Muscle layer of colon (tissue), 2 donors: ENCODE measurements around the gene PRELID3B.
"Not testable (repeated sequence)": the region's sequence is repeated elsewhere in the genome, so short reads cannot be mapped to it uniquely, and the experiment has no call there.

ENCODE experiments used
- H3K27ac ChIP-seq: one replicate; pipeline ENCODE4 v1.7.0; 2013; ENCODE audit warnings: low read depth, mild to moderate bottlenecking, low read length, moderate library complexity
- H3K27me3 ChIP-seq, 2 donors: one replicate each; pipeline ENCODE4 v1.7.0; 2013; ENCODE audit warnings: low read length in 2 of 2, mild to moderate bottlenecking in 2 of 2; ENCODE audit not compliant: insufficient read depth in 2 of 2, control insufficient read depth in 1 of 2
- H3K36me3 ChIP-seq: one replicate; pipeline ENCODE4 v1.7.0; 2013; ENCODE audit warnings: mild to moderate bottlenecking, low read length; ENCODE audit not compliant: insufficient read depth
- H3K4me1 ChIP-seq: one replicate; pipeline ENCODE4 v1.7.0; 2013; ENCODE audit warnings: mild to moderate bottlenecking, low read length; ENCODE audit not compliant: insufficient read depth
- H3K4me3 ChIP-seq, 2 donors: one replicate each; pipeline ENCODE4 v1.7.0; 2013; ENCODE audit warnings: low read length in 2 of 2, low read depth in 1 of 2, mild to moderate bottlenecking in 1 of 2, moderate library complexity in 1 of 2
- H3K9ac ChIP-seq: one replicate; pipeline ENCODE4 v1.7.0; 2013; ENCODE audit warnings: low read length
- H3K9me3 ChIP-seq: one replicate; pipeline ENCODE4 v1.7.0; 2013; ENCODE audit warnings: mild to moderate bottlenecking, low read length
- donor health status: abdominal sarcoma.
- donor health status: Adenocarcinoma of cecum.

Gene PRELID3B

DNA sequence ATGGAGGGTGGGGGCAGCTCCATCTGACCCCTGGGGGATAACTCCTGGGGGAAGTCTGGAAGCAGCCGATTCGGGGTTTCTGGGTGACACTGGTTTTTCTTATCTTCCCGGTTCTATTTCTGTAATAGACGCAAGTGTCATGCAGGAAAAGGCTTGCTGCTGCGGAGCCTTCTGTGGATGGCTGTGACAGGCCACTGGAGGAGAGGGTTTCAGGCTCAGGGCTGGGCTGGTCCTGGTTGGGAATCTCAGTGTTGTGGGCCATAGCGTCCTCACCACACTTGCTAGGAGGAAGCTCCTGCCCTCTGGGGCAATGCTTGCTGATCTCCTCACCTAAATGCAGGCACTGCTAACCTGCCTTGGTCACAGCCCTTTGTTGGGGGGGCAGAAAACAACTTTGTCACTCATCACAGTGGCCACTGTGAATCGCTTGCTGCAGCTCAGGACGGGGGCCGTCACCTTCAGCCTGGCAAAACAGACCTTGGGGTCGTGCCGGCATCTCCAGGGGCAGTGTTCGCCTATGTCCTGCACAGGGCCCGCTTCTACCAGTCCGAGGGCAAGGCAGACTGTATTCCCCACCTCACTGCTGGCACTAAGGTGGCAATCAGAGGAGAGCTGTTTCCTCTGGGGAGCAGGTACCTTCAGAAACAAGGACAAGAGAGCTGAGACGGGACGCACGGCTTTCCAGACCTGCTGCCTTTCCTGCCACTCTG lies 27.8 kb downstream of the PRELID3B start:
- Histone ChIP-seq H3K27me3 (no peaks in the 10 kb centered on the region), H3K4me3 (no peak overlapping the region), H3K9me3 (no peaks in the 10 kb centered on the region), H3K9ac (no peak overlapping the region), H3K36me3 (no peaks in the 10 kb centered on the region), H3K4me1 (no peaks in the 10 kb centered on the region), H3K27ac (no peak overlapping the region)

DNA sequence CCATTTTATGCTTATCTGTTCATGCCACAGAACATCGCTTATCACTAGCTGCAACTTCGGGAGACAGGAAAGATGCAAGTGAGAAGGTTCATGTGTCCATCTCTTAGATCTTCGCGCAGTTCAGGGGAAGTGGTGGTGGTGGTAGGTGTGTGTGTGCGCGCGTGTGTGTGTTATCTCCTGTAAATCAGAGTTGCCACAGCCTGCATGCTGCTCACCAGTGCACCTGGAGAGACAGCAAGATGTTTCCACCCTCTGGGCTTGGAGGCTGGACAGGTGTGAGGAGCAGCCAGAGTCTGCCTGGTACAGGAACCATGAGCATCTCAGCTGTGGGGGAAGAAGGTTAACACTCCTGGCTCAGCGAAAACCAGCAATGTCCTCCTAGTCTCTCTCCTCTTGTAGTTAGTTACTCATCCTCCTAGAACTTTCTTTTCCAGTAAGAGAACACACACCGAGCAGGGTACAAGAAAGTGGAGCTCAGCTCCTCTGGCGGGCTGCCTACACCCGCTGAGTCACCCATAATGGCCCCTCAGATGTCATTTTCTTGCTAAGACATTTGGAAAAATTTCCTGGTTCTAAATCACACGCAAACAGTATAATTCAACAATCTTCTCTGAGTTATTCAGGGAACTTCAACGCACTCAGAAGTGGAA lies 28.5 kb downstream of the PRELID3B start:
- Histone ChIP-seq H3K4me3 (no peak overlapping the region), H3K27me3 (no peaks in the 10 kb centered on the region), H3K27ac (no peak overlapping the region), H3K4me1 (no peaks in the 10 kb centered on the region), H3K9me3 (no peaks in the 10 kb centered on the region), H3K36me3 (no peaks in the 10 kb centered on the region), H3K9ac (no peak overlapping the region)

DNA sequence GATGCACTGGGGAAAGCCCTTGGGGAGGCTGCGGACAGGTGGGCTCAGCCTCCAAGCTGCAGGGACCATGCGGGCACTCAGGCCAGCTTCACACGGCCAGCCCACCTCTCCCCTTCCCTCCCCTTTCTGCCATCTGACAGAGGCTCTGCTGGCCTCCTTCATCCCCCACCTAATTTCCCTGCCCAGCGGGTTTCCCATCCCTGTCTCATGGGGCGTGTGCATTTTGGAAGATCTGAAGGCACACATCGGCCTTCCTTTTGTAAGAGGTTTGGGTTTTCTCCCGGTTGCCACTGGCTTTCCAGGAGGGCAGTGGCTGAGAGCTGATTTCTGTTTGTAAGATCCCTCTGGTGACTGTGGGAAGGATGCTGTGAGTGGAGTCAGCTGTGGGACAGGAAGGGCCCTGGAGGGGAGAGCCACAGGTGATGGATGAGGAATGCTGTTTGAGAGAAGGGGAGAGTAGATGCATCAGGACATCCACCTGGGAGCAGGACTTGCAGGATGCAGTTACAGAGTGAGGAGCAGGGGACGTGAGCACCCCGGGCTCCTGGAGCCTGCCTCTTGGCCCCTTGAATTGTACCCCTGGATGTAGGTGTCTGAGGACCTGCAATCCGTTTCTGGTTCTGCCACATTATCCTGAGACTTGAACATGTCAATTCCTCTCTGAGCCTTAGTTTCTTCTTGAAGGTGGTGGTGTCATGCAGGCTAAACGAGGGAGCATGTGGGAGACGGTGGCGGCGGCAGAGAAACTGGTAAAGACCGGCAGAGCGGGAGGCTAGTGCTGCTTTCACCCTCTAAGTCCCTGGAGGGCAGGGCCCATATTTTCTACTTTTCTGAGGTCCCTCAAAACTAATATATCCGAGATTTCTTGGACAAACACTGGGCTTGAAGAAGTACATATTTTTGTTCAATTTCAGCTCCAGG lies 29.3 kb downstream of the PRELID3B start:
- H3K4me3 ChIP-seq: no peak overlapping the region
- no peaks in the 10 kb centered on the region for H3K9me3 ChIP-seq
- H3K4me1 ChIP-seq: no peaks in the 10 kb centered on the region
- no peaks in the 10 kb centered on the region for H3K27me3 ChIP-seq
- no peaks in the 10 kb centered on the region for H3K36me3 ChIP-seq
- no peak overlapping the region for H3K9ac ChIP-seq
- no peak overlapping the region for H3K27ac ChIP-seq

DNA sequence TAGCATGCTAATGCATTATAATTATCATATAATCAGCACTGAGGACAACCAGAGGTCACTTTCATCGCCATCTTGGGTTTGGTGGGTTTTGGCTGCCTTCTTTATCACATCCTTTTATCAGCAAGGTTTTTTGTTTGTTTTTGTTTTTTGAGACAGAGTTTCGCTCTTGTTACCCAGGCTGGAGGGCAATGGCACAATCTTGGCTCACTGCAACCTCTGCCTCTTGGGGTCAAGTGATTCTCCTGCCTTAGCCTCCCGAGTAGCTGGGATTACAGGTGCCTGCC lies 30.8 kb downstream of the PRELID3B start:
- H3K4me1 ChIP-seq: not testable (repeated sequence)

DNA sequence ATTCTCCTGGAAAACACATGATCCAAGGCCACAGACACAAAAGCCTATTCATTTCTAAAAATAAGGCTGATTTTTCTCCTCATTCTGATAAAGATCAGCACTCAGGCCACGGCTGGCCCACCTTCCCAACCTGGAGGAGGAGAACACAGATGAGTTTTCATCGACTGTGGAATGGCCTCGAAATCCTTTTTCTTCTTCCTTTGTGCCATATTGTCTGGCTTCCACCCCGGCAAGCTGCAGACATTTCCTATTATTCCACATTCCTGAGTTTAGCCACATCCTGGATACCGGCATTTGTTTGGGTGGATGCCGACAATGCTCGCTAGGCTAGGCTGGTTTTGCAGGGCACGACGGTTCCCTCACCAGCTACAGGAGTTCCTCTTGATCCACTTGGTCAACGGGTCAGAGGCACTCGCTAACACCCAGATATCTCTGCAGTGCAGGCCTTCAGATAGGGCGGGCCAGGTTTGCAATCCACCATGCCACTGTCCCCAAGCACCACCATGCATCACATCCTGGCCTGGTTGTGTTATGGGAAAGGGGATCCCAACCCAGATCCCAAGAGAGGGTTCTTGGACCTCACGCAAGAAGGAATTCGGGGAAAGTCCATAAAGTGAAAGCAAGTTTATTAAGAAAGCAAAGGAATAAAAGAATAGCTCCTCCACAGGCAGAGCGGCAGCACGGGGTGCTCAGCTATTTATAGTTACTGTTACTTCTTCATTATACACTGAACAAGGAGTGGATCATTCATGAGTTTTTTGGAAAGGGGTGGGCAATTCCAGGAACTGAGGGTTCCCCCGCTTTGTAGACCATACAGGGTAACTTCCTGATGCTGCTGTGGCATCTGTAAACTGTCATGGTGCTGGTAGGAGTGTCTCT lies 31.4 kb downstream of the PRELID3B start:
- Histone ChIP-seq H3K4me3 (no peak overlapping the region), H3K27ac (no peak overlapping the region), H3K27me3 (no peaks in the 10 kb centered on the region)

More for the DNA sequence above, 30.8 kb downstream of the PRELID3B start:
- H3K36me3 ChIP-seq, H3K9ac ChIP-seq, H3K27ac ChIP-seq, H3K27me3 ChIP-seq, H3K4me3 ChIP-seq, H3K9me3 ChIP-seq: not testable (repeated sequence)

DNA sequence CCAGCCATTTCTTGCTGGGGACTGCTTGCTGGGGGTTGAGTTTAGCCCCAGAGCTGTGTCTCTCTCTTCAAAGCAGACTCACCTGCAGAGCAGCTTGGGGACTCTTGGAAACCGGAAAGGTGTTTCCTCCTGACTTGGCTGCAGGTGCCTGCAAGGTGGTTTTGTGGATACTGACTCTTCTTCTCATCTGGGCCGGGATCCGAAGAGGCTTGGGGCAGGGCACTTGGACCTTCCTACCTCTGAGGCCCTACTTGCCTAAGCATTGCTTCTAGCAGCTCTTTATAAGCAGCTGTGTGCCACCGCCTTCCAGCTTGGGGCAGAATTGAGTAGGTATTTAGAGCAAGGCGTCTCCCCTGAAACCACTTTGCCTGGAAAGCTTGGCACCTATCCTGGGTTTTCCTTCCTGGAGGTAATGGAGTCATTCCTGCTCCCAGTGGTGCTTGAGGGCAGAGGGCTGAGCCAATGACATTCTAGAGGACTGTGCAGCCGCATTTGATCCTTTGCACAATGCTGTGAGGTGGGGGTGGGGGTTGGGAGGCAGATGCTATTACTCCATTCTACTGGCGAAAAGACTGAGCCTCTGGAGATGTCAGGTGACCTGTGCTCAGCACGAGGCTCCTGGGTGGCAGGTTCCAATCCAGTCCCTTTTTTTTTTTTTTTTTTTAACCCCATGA lies 32.1 kb downstream of the PRELID3B start:
- Histone ChIP-seq H3K4me3 (no peak overlapping the region), H3K9ac (no peak overlapping the region), H3K27me3 (no peaks in the 10 kb centered on the region), H3K9me3 (no peaks in the 10 kb centered on the region), H3K4me1 (peaks cover 10% of the 10 kb centered on the region), H3K27ac (no peak overlapping the region), H3K36me3 (no peaks in the 10 kb centered on the region)

More for the DNA sequence above, 31.4 kb downstream of the PRELID3B start:
- Histone ChIP-seq H3K9ac (no peak overlapping the region), H3K36me3 (no peaks in the 10 kb centered on the region), H3K9me3 (no peaks in the 10 kb centered on the region), H3K4me1 (peaks cover 2% of the 10 kb centered on the region)

DNA sequence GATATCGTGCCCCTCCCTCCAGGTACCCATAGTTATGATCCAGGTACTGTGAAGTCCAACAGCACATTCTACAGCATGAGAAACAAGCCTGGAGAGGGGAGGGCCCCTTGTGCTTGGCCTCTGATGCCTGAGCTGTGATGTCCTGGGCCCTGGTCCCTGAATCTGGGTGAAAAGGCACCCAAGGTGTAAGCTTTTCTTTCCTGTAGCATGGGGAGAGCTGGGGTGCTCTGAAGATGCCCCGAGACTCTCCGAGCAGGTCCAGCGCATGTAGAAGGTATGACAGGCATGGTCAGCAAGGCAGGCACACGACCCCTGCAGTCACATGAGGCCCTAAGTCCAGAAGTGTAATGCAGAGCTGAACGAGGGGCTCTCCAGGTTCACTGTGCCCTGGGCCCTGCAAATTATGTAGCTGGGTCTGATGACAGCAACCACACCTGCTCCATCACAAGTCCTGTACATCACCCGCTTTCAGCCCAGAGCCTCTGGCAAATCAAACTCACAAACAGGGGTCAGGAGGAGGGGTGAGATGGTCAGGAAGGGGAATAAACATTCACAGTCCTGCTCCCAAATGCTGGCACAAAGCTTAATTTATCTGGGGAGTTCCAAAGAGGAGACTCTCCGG lies 33.8 kb downstream of the PRELID3B start:
- Histone ChIP-seq H3K36me3 (no peaks in the 10 kb centered on the region), H3K4me1 (peaks cover 22% of the 10 kb centered on the region), H3K9ac (no peak overlapping the region), H3K27ac (peak overlapping the region; percentile 46), H3K27me3 (no peaks in the 10 kb centered on the region), H3K4me3 (no peak overlapping the region), H3K9me3 (no peaks in the 10 kb centered on the region)

DNA sequence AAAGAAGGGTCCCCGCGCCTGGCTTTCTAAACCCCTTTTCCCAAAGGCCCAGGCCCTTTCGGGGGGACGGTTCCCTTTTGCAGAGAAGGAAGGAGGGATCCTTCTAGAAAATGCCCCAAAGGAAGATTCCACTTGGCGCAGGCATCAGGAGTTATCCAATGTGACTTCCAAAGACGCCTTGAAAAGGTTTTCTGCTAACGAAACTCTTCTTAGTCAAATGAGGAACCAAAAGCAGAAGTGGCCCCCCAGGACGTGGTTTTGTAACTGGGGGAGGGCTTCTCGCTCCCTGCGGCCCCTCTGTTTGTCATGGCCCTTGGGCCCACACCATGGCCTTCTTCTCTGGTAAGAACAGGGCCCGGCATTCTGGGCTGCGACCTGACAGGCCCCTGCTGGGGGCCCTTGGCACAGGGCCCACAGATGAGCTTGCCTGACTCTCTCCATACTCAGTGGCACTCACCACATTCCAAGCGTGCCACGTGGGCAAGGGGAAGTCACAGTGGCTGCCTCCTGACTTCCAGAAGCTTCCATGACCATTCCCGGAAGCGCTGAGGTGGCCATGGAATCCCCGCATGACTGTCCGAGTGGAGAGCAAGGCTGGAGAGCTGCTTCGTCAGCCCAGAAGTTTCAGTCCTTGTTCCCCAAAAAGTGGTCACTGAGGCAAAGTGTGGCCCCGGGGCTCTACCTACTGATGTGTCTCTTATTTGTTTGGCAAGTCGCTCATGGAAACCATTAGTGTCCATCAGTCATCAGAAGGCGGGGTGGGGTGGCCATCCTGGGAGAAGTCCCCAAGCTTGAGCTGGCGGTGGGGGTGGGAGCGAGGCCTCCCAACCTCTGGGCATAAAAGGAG lies 34.7 kb downstream of the PRELID3B start:
- peak overlapping the region in 1 of 2 donors; percentile 66 for H3K4me3 ChIP-seq
- no peaks in the 10 kb centered on the region for H3K36me3 ChIP-seq
- no peak overlapping the region for H3K9ac ChIP-seq
- H3K27ac ChIP-seq: no peak overlapping the region
- H3K4me1 ChIP-seq: peaks cover 27% of the 10 kb centered on the region
- H3K9me3 ChIP-seq: no peaks in the 10 kb centered on the region
- H3K27me3 ChIP-seq: no peaks in the 10 kb centered on the region

DNA sequence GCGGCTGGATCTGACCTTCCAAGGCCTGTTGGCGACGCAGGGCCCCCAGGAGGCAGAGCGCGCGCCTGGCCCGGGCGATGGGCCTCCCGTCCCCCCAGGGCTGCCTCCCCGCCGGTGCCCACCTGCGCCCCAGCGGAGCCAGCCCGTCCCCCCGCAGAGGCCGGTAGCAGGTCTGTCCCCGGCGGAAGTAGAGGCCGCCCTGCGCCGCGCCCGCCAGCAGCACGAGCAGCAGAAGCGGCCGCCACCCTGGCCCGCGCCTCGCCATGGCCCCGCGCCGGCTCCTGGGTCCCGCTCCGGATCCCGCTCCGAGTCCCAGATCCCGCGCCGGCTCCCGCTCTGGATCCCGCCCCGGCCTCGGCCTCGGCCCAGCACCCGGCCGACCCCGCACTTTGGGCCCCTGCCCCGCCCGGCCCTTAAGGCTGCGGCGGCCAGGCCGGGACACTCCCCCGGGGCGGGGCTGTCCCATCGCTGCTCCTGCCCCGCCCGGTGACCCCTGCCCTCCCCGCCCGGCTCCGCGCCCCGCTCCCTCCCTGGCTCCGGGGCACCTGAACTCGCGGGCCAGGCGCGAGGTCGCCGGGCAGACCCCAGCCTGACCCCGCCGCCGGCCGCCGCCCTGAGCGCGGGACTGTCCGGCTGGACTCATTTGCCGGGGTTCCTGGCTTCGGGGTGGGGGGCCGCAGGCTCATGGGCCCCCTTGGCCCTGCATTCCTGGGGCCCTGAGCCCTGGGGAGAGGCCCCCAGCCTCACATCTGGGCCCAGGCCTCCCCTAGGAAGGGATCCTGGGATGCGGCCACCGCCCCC lies 35.5 kb downstream of the PRELID3B start, which contains the start of gene CTSZ:
Gene CTSZ, minus strand, starts transcription at position 391 of the 801 bp plus-strand sequence. Its CDS starts 126 bp downstream, at position 265.
- H3K9ac ChIP-seq: peak within 1 kb of the TSS; percentile 74
- peak within 1 kb of the TSS; percentile 77 for H3K27ac ChIP-seq
- no peaks in the 10 kb centered on the region for H3K27me3 ChIP-seq
- H3K36me3 ChIP-seq: peaks cover 4% of the 10 kb centered on the region
- no peaks in the 10 kb centered on the region for H3K9me3 ChIP-seq
- peak within 1 kb of the TSS; percentile 66 to 88 for H3K4me3 ChIP-seq
- H3K4me1 ChIP-seq: peaks cover 27% of the 10 kb centered on the region
